ENCODE data around the gene DDX19B. TPM values are rescaled to one million over a fixed set of nuclear protein-coding genes. Genes with fewer than 3 reads are reported as not detected.

The DDX19B gene
- total RNA-seq, 2 donors from 2014 or later = 14.9 to 21.8 TPM

- DNase-seq (no peak), ATAC-seq (no peak)
- intact Hi-C loops (cut with DNase I) = no loop called here
Measured at GRCh38 chr16:70337814-70338213, 38.8 kb downstream of the DDX19B start.

- DNase-seq (no peak), ATAC-seq (no peak)
- intact Hi-C loops (cut with DNase I) = no loop called here
Measured at GRCh38 chr16:70341600-70341999, 42.6 kb downstream of the DDX19B start.

- intact Hi-C loops (cut with DNase I) = no loop called here
- peak in 1 of 2 donors; percentile 4 for ATAC-seq
- no peak for DNase-seq
Measured at GRCh38 chr16:70342016-70342415, 43.0 kb downstream of the DDX19B start.

- ATAC-seq = no peak
- intact Hi-C loops (cut with DNase I) = loop anchor here in 1 of 2 donors (2.0 kb wide), 1 partner anchor 47 kb away; the partner anchor contains the start of gene DDX19B
Measured at GRCh38 chr16:70345840-70346239, 46.9 kb downstream of the DDX19B start.

GRCh38 chr16:70348991-70349390 is 50.0 kb downstream of the DDX19B start:
- DNase-seq = no peak
- no peak for ATAC-seq
- intact Hi-C loops (cut with DNase I) = no loop called here

More at GRCh38 chr16:70345840-70346239, 46.9 kb downstream of the DDX19B start:
- no peak for DNase-seq

GRCh38 chr16:70349783-70350182 is 50.8 kb downstream of the DDX19B start:
- intact Hi-C loops (cut with DNase I) = loop anchor here in 1 of 2 donors (10.0 kb wide), 1 partner anchor 205 kb away; no protein-coding TSS in a partner anchor
- no peak for ATAC-seq
- no peak for DNase-seq

- ATAC-seq = no peak
- intact Hi-C loops (cut with DNase I) = loop anchor here in 1 of 2 donors (10.0 kb wide), 1 partner anchor 195 kb away; no protein-coding TSS in a partner anchor
Measured at GRCh38 chr16:70359552-70359951, 60.6 kb downstream of the DDX19B start.

GRCh38 chr16:70364399-70364798 is 65.4 kb downstream of the DDX19B start:
- intact Hi-C loops (cut with DNase I) = loop anchor here in 1 of 2 donors (10.0 kb wide), 1 partner anchor 290 kb away; no protein-coding TSS in a partner anchor
- DNase-seq (no peak), ATAC-seq (no peak)

More at GRCh38 chr16:70359552-70359951, 60.6 kb downstream of the DDX19B start:
- DNase-seq = no peak

- intact Hi-C loops (cut with DNase I) = loop anchor here in 1 of 2 donors (5.0 kb wide), 1 partner anchor 102 kb away; no protein-coding TSS in a partner anchor
- ATAC-seq = peak; percentile 70 to 87
- peak; percentile 41 for DNase-seq
Measured at GRCh38 chr16:70370145-70370544, 71.2 kb downstream of the DDX19B start.

GRCh38 chr16:70370924-70371323 is 71.9 kb downstream of the DDX19B start:
- DNase-seq (no peak), ATAC-seq (no peak)
- intact Hi-C loops (cut with DNase I) = loop anchor here in 1 of 2 donors (5.0 kb wide), 1 partner anchor 101 kb away; no protein-coding TSS in a partner anchor

- intact Hi-C loops (cut with DNase I) = loop anchor here in 1 of 2 donors (5.0 kb wide), 1 partner anchor 99 kb away; no protein-coding TSS in a partner anchor
- DNase-seq (no peak), ATAC-seq (no peak)
Measured at GRCh38 chr16:70372921-70373728, 74.1 kb downstream of the DDX19B start.

- no peak for DNase-seq
- ATAC-seq = no peak
- intact Hi-C loops (cut with DNase I) = loop anchor here in 1 of 2 donors (5.0 kb wide), 1 partner anchor 98 kb away; no protein-coding TSS in a partner anchor
Measured at GRCh38 chr16:70374213-70374612, 75.2 kb downstream of the DDX19B start.

GRCh38 chr16:70375636-70376611 is 76.9 kb downstream of the DDX19B start:
- no peak for DNase-seq
- intact Hi-C loops (cut with DNase I) = no loop called here
- no peak for ATAC-seq

GRCh38 chr16:70377782-70378181 is 78.8 kb downstream of the DDX19B start:
- intact Hi-C loops (cut with DNase I) = no loop called here
- DNase-seq (no peak), ATAC-seq (no peak)

GRCh38 chr16:70378869-70379493 is 80.0 kb downstream of the DDX19B start:
- no peak for ATAC-seq
- intact Hi-C loops (cut with DNase I) = no loop called here
- DNase-seq = no peak

GRCh38 chr16:70380248-70380918 is 81.4 kb downstream of the DDX19B start:
- peak; percentile 65 for DNase-seq
- intact Hi-C loops (cut with DNase I) = loop anchor here (5.0 to 10.0 kb wide), 2 partner anchors 54 to 57 kb away; partner anchors contain the start of gene ST3GAL2 (in 2 of the 2)
- ATAC-seq = peak; percentile 41 to 55

- intact Hi-C loops (cut with DNase I) = loop anchor here (5.0 to 10.0 kb wide), 2 partner anchors 54 to 56 kb away; partner anchors contain the start of gene ST3GAL2 (in 2 of the 2)
- DNase-seq (peak; percentile 97), ATAC-seq (peak; percentile 96 to 97)
Measured at GRCh38 chr16:70380919-70381603, 82.1 kb downstream of the DDX19B start.
